ENCODE data around the gene CCDC34. TPM values are rescaled to one million over a fixed set of nuclear protein-coding genes. Genes with fewer than 3 reads are reported as not detected.
"Not testable (repeated sequence)": the region's sequence is repeated elsewhere in the genome, so short reads cannot be mapped to it uniquely, and the experiment has no call there.

The CCDC34 gene
- total RNA-seq, 3 donors from 2014 or later (not counting 1 experiment from before 2014, with no cell fraction given) = 0.99 to 3.0 (median 1.2) TPM

- ATAC-seq = no peak
- Histone ChIP-seq H3K36me3 (ENCODE audit: control insufficient read depth, insufficient read depth, low read length) (no peaks in the 10 kb centered on the region), H3K27me3 (ENCODE audit: control insufficient read depth, insufficient read depth, low read length) (no peaks in the 10 kb centered on the region), H3K9me3 (ENCODE audit: control insufficient read depth, insufficient read depth, low read length) (no peaks in the 10 kb centered on the region), H3K4me3 (ENCODE audit: low read length) (no peak overlapping the region), H3K27ac (ENCODE audit: low read length) (no peak overlapping the region), H3K4me1 (ENCODE audit: control insufficient read depth, insufficient read depth, low read length) (no peaks in the 10 kb centered on the region)
- no peak for DNase-seq
- Mint-ChIP-seq H3K4me3 (no peak overlapping the region), H3K36me3 (no peaks in the 10 kb centered on the region), H3K9me3 (no peaks in the 10 kb centered on the region), H3K27me3 (ENCODE audit: low read depth in 2 of 2) (no peaks in the 10 kb centered on the region), H3K4me1 (no peaks in the 10 kb centered on the region), H3K27ac (no peak overlapping the region)
- intact Hi-C loops (cut with micrococcal nuclease) = no loop called here
- 83% methylated on average over 4 of the region's 5 CpGs for WGBS (ENCODE audit: insufficient coverage)
- TF ChIP-seq CTCF (IDR thresholded peaks at IDR 0.05) = no peak
Observed at GRCh38 chr11:27347359-27348339, 15.4 kb downstream of the CCDC34 start.

GRCh38 chr11:27339941-27340340, 23.1 kb downstream of the CCDC34 start:
- Histone ChIP-seq H3K4me3 (ENCODE audit: low read length) (no peak overlapping the region), H3K9me3 (ENCODE audit: control insufficient read depth, insufficient read depth, low read length) (no peaks in the 10 kb centered on the region), H3K36me3 (ENCODE audit: control insufficient read depth, insufficient read depth, low read length) (no peaks in the 10 kb centered on the region), H3K27me3 (ENCODE audit: control insufficient read depth, insufficient read depth, low read length) (no peaks in the 10 kb centered on the region), H3K27ac (ENCODE audit: low read length) (no peak overlapping the region), H3K4me1 (ENCODE audit: control insufficient read depth, insufficient read depth, low read length) (no peaks in the 10 kb centered on the region)
- Mint-ChIP-seq H3K4me3 (no peak overlapping the region), H3K27me3 (ENCODE audit: low read depth in 2 of 2) (no peaks in the 10 kb centered on the region), H3K36me3 (no peaks in the 10 kb centered on the region), H3K4me1 (no peaks in the 10 kb centered on the region), H3K27ac (no peak overlapping the region), H3K9me3 (peaks cover 0 to 2% of the 10 kb centered on the region in 2 donors)
- ATAC-seq (no peak), DNase-seq (no peak)
- intact Hi-C loops (cut with micrococcal nuclease) = no loop called here
- TF ChIP-seq CTCF (IDR thresholded peaks at IDR 0.05) = no peak
- 96% methylated on average over 2 of the region's 3 CpGs for WGBS (ENCODE audit: insufficient coverage)

GRCh38 chr11:27334764-27335163, 28.3 kb downstream of the CCDC34 start:
- H3K27me3 ChIP-seq (ENCODE audit: control insufficient read depth, insufficient read depth, low read length); H3K27ac Mint-ChIP-seq; H3K27ac ChIP-seq (ENCODE audit: low read length); H3K4me3 Mint-ChIP-seq; DNase-seq; H3K36me3 ChIP-seq (ENCODE audit: control insufficient read depth, insufficient read depth, low read length); H3K9me3 ChIP-seq (ENCODE audit: control insufficient read depth, insufficient read depth, low read length); H3K27me3 Mint-ChIP-seq (ENCODE audit: low read depth in 2 of 2); H3K4me1 Mint-ChIP-seq; ATAC-seq; H3K4me1 ChIP-seq (ENCODE audit: control insufficient read depth, insufficient read depth, low read length); H3K36me3 Mint-ChIP-seq; H3K4me3 ChIP-seq (ENCODE audit: low read length); H3K9me3 Mint-ChIP-seq; intact Hi-C loops (cut with micrococcal nuclease): not testable (repeated sequence)
- WGBS (ENCODE audit: insufficient coverage) = 100% methylated on average over 4 of the region's 4 CpGs

GRCh38 chr11:27331981-27332380, 31.0 kb downstream of the CCDC34 start:
- H3K4me3 Mint-ChIP-seq = no peak overlapping the region
- H3K27me3 Mint-ChIP-seq (ENCODE audit: low read depth in 2 of 2) = no peaks in the 10 kb centered on the region
- no peaks in the 10 kb centered on the region for H3K36me3 Mint-ChIP-seq
- intact Hi-C loops (cut with micrococcal nuclease) = no loop called here
- no peaks in the 10 kb centered on the region for H3K27me3 ChIP-seq (ENCODE audit: control insufficient read depth, insufficient read depth, low read length)
- ATAC-seq (no peak), DNase-seq (no peak)
- no peak for TF ChIP-seq CTCF (IDR thresholded peaks at IDR 0.05)
- 100% methylated on average over 2 of the region's 2 CpGs for WGBS (ENCODE audit: insufficient coverage)
- no peak overlapping the region for H3K4me3 ChIP-seq (ENCODE audit: low read length)
- H3K9me3 Mint-ChIP-seq = peaks cover 0 to 3% of the 10 kb centered on the region in 2 donors
- H3K36me3 ChIP-seq (ENCODE audit: control insufficient read depth, insufficient read depth, low read length) = no peaks in the 10 kb centered on the region
- H3K9me3 ChIP-seq (ENCODE audit: control insufficient read depth, insufficient read depth, low read length) = no peaks in the 10 kb centered on the region
- H3K4me1 ChIP-seq (ENCODE audit: control insufficient read depth, insufficient read depth, low read length) = no peaks in the 10 kb centered on the region
- no peak overlapping the region for H3K27ac Mint-ChIP-seq
- H3K27ac ChIP-seq (ENCODE audit: low read length) = no peak overlapping the region
- no peaks in the 10 kb centered on the region for H3K4me1 Mint-ChIP-seq
